ENCODE measurements around the gene CIZ1.
"Not testable (repeated sequence)": the region's sequence is repeated elsewhere in the genome, so short reads cannot be mapped to it uniquely, and the experiment has no call there.

Gene CIZ1

GRCh38 chr9:128129976-128130590 is 61.3 kb downstream of the CIZ1 start:
- H3K4me3 ChIP-seq (replicated peaks; ENCODE audit: low read depth, low read length); DNase-seq (ENCODE audit: extremely low read depth, low read depth): not testable (repeated sequence)
- peak; percentile 21 for TF ChIP-seq CTCF (IDR thresholded peaks at IDR 0.05; ENCODE audit: low read depth, low read length, missing control alignments)

GRCh38 chr9:128128836-128129590 is 62.4 kb downstream of the CIZ1 start:
- peak overlapping the region; percentile 88 for H3K4me3 ChIP-seq (replicated peaks; ENCODE audit: low read depth, low read length)
- no peak for DNase-seq (ENCODE audit: extremely low read depth, low read depth)
- TF ChIP-seq CTCF (IDR thresholded peaks at IDR 0.05; ENCODE audit: low read depth, low read length, missing control alignments), result no peak

GRCh38 chr9:128127990-128128835 is 63.2 kb downstream of the CIZ1 start:
- DNase-seq (ENCODE audit: extremely low read depth, low read depth), result peak; percentile 80
- TF ChIP-seq CTCF (IDR thresholded peaks at IDR 0.05; ENCODE audit: low read depth, low read length, missing control alignments), result no peak
- peak overlapping the region; percentile 88 for H3K4me3 ChIP-seq (replicated peaks; ENCODE audit: low read depth, low read length)

- DNase-seq (ENCODE audit: extremely low read depth, low read depth), result peak; percentile 41
- TF ChIP-seq CTCF (IDR thresholded peaks at IDR 0.05; ENCODE audit: low read depth, low read length, missing control alignments), result no peak
- peak within 1 kb of the TSS; percentile 88 for H3K4me3 ChIP-seq (replicated peaks; ENCODE audit: low read depth, low read length)
These were observed 63.8 kb downstream of the CIZ1 start, which contains the start of gene PTGES2 for GRCh38 chr9:128127568-128127989. Gene PTGES2 (minus strand): TSS chr9:128127729. CDS start chr9:128127717, 12 bp downstream.

GRCh38 chr9:128125580-128126354 is 65.6 kb downstream of the CIZ1 start:
- DNase-seq (ENCODE audit: extremely low read depth, low read depth), result no peak
- H3K4me3 ChIP-seq (replicated peaks; ENCODE audit: low read depth, low read length), result peak overlapping the region; percentile 88
- no peak for TF ChIP-seq CTCF (IDR thresholded peaks at IDR 0.05; ENCODE audit: low read depth, low read length, missing control alignments)
